Skeletal muscle tissue (tissue), 4 donors: ENCODE results near the gene TMEM204. TPM values are rescaled to one million over a fixed set of nuclear protein-coding genes. Genes with fewer than 3 reads are reported as not detected.
A peak's percentile ranks its signal among the peaks of the same experiment; 100 is the strongest.

Source experiments
- H3K27ac ChIP-seq: one replicate; pipeline ENCODE4 v1.7.0; 2013; ENCODE audit warnings: mild to moderate bottlenecking, low read depth, low read length, inconsistent platforms
- H3K27me3 ChIP-seq, 3 donors: one replicate each; pipeline ENCODE4 v1.7.0; 2013; ENCODE audit warnings: low read length in 3 of 3; ENCODE audit not compliant: control insufficient read depth in 3 of 3, insufficient read depth in 3 of 3
- H3K36me3 ChIP-seq, 3 donors: one replicate each; pipeline ENCODE4 v1.7.0; 2013; ENCODE audit warnings: low read length in 3 of 3; ENCODE audit not compliant: control insufficient read depth in 3 of 3, insufficient read depth in 3 of 3
- H3K4me1 ChIP-seq, 3 donors: one replicate each; pipeline ENCODE4 v1.7.0; 2013; ENCODE audit warnings: low read length in 3 of 3, mild to moderate bottlenecking in 3 of 3; ENCODE audit not compliant: control insufficient read depth in 3 of 3, insufficient read depth in 3 of 3
- H3K4me3 ChIP-seq, 3 donors: one replicate each; pipeline ENCODE4 v1.7.0; 2013; ENCODE audit warnings: low read length in 3 of 3
- H3K9ac ChIP-seq, 3 donors: one replicate each; pipeline ENCODE4 v1.7.0; 2013; ENCODE audit warnings: low read length in 3 of 3, mild to moderate bottlenecking in 3 of 3, moderate library complexity in 2 of 3, low read depth in 1 of 3
- H3K9me3 ChIP-seq, 3 donors: one replicate each; pipeline ENCODE4 v1.7.0; 2013; ENCODE audit warnings: low read length in 3 of 3; ENCODE audit not compliant: control insufficient read depth in 3 of 3
- total RNA-seq: library from RNA; depleted of rRNA; stranded (reverse); fragments of >200 nt; gene quantifications from one replicate; pipeline ENCODE4 v1.2.3, GENCODE V29; 2014
- donor health status: Osteomylitis.

TMEM204 gene
- total RNA-seq, 1 donor from 2014 or later = 8.9 TPM

DNA sequence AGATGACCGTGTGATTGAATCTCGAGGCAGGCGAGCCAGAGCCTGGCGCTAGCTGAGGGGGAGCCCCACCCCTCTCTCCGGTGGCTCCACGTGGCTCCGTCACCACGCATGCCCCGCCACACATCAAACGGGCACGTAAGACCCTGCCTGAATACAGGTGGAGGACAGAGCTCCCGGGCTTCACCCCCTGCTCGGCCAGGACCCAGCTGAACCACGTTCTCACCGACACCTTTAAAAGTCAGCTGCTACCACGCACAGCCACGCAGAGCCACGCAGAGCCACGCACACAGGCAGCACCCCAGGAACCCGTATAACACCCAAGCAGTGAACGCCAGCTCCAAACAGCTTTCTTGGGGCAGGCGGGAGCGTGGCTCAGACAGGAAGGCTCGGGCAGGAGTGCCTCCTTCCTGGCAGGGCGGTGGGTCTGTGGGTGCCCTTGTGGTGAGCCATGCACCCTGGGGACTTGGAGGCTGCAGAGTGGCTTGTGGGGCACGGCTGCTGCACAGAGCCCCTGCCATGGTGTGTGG, 4.4 kb downstream of the TMEM204 start:
- H3K36me3 ChIP-seq = peaks cover 21 to 46% (median 22%) of the 10 kb centered on the region in 3 donors
- H3K4me3 ChIP-seq = peak overlapping the region in 1 of 3 donors; percentile 52

DNA sequence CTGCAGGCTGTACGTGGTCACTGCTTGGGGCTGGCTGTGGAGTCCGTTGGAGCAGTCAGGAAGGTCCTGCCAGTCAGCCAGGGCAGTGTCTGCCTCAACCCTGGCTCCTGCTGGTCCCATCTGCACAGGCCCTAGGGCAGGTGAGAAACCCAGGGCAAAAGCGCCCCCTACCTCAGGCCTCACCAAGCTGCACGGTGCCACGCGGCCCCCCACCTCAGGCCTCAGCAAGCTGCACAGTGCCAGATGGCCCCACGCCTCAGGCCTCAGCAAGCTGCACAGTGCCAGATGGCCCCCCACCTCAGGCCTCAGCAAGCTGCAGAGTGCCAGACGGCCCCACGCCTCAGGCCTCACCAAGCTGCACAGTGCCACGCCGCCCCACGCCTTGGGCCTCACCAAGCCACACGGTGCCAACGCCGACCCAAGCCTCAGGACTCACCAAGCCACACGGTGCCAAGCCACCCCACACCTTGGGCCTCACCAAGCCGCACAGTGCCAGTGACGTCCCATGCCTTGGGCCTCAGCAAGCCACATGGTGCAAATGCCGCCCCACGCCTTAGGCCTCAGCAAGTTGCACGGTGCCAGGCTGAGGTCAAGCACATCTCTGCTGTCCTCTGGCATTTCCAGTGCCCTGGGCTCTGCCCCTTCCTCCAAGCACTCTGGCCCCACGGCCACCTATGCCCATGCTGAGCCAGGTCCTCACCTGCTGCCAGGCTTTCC, 5.5 kb downstream of the TMEM204 start:
- Histone ChIP-seq H3K9me3 (no peaks in the 10 kb centered on the region), H3K4me1 (peaks cover 39 to 64% (median 63%) of the 10 kb centered on the region in 3 donors), H3K9ac (peak overlapping the region in 1 of 3 donors; percentile 40), H3K27ac (no peak overlapping the region), H3K36me3 (peaks cover 21 to 46% (median 22%) of the 10 kb centered on the region in 3 donors), H3K27me3 (no peaks in the 10 kb centered on the region), H3K4me3 (no peak overlapping the region)

More for the DNA sequence above, 4.4 kb downstream of the TMEM204 start:
- Histone ChIP-seq H3K4me1 (peaks cover 38 to 62% (median 60%) of the 10 kb centered on the region in 3 donors), H3K9me3 (no peaks in the 10 kb centered on the region), H3K9ac (peak overlapping the region in 1 of 3 donors; percentile 6), H3K27me3 (no peaks in the 10 kb centered on the region), H3K27ac (no peak overlapping the region)

DNA sequence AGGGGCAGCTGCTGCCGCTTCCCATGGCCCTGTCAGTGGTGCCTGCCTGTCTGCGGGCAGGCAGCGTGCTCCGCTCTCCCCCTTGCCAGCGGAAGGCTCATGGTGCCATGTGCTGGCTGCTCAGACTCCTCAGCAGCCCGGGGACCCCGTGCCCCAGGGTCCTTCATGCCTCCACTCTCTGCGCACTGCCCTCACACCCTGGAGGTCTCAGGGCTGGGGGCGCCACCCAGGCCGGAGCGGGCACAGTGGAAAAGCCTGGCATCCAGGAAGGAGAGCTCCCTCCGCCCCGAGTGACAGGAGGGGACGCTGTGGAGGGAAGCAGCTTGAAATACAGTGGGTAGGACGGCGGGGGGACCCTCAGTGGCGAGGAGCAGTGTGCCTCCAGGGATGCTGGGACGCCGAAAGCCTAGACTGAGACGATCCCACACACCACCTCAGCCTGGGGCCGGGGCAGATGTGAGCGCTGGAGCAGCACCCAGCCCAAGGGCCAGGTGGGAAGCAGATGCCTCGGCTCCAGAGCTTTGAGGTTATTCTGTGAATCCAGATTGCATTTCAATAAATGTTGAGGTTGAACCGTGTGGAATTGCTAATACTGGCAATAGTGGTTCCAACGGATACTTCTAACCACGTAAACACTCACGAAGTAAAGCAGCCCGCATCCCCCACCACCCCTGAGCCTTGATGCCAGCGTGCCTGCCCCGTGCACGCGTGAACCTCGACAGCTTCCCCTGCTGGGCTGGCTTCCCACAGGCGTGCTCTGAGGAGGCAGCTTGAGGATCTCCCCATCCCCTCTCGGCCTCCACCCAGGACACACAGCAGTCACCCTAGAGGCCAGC, 6.5 kb downstream of the TMEM204 start:
- no peak overlapping the region for H3K9ac ChIP-seq
- H3K27me3 ChIP-seq = no peaks in the 10 kb centered on the region
- peaks cover 38 to 66% (median 66%) of the 10 kb centered on the region in 3 donors for H3K4me1 ChIP-seq
- no peak overlapping the region for H3K27ac ChIP-seq
- H3K4me3 ChIP-seq = no peak overlapping the region
- H3K36me3 ChIP-seq = peaks cover 21 to 46% (median 22%) of the 10 kb centered on the region in 3 donors
- no peaks in the 10 kb centered on the region for H3K9me3 ChIP-seq

DNA sequence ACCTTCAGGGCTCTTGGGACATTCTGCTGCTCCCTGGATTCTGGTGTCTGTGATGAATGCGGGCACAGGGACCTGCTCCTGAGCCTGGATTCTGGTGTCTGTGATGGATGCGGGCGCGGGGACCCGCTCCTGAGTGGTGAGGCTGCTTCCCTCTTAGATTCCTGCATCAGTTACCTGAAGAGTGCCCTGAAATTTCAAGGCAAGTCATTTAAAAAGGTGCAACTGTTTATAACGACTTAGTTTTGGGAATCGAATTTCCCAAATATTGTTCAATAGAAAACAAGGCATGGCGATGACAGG, 7.0 kb downstream of the TMEM204 start:
- no peaks in the 10 kb centered on the region for H3K9me3 ChIP-seq
- H3K9ac ChIP-seq = no peak overlapping the region
- H3K4me1 ChIP-seq = peaks cover 38 to 72% (median 70%) of the 10 kb centered on the region in 3 donors
- peaks cover 21 to 42% (median 22%) of the 10 kb centered on the region in 3 donors for H3K36me3 ChIP-seq
- H3K27ac ChIP-seq = no peak overlapping the region
- H3K27me3 ChIP-seq = no peaks in the 10 kb centered on the region
- no peak overlapping the region for H3K4me3 ChIP-seq

DNA sequence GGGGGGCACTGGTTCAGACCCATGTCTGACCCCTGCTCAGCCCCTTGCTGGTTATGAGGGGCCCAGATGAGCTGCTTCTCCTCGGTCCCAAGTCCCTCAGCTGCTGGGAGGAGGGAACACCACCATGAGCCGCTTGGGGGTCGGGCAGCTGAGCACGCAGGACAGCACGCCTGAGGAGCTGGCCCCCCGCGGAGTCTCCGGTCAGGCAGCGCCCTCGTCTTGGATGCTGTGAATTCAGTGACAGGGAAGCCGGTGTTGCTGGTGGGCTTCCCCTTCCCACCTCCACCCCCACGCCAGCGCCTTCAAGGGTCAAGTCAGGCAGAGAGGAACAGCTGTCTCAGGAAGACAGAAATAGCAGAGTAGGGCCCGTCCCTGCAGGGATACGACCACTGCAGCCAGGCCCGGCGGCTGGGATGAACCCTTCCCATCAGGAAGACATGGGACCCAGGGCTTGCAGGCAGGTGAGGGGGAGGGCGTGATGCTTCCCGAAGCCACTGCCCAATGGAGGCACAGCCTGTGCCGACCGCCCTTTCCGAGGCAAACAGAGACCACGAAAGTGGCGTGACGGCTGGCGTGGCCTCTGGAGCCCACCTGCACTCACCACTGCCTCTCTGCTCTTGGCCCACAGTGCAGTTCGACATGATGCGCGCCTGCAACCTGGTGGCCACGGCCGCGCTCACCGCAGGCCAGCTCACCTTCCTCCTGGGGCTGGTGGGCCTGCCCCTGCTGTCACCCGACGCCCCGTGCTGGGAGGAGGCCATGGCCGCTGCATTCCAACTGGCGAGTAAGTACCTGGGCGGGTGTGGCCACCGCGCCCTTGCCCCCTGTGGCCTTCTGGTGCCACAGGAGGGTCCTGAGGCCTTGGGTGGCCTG, 8.1 kb downstream of the TMEM204 start:
- Histone ChIP-seq H3K4me3 (no peak overlapping the region), H3K27me3 (no peaks in the 10 kb centered on the region), H3K9me3 (no peaks in the 10 kb centered on the region), H3K4me1 (peaks cover 44 to 79% (median 77%) of the 10 kb centered on the region in 3 donors), H3K27ac (peak overlapping the region; percentile 56), H3K9ac (no peak overlapping the region), H3K36me3 (peaks cover 21 to 43% (median 22%) of the 10 kb centered on the region in 3 donors)

DNA sequence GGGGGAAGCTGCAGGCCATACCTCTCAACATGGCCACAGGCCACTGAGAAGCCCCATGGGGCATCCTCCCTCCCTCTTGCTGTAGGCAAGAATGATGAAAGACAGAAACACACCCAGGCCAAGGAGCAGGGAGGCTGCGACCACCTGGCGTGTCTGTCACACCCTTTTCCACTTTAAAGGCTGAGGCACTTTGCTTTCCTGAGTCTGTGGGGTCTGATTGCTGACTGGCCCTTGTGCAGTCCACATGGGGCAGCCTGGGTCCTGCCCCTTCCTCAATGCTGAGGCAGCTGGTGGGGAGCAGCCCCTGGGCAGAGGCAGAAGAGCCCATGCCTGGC, 8.7 kb downstream of the TMEM204 start:
- Histone ChIP-seq H3K4me1 (peaks cover 42 to 79% (median 77%) of the 10 kb centered on the region in 3 donors), H3K27ac (peak overlapping the region; percentile 56), H3K4me3 (no peak overlapping the region), H3K9ac (no peak overlapping the region), H3K9me3 (no peaks in the 10 kb centered on the region), H3K27me3 (no peaks in the 10 kb centered on the region), H3K36me3 (peaks cover 17 to 38% (median 22%) of the 10 kb centered on the region in 3 donors)

DNA sequence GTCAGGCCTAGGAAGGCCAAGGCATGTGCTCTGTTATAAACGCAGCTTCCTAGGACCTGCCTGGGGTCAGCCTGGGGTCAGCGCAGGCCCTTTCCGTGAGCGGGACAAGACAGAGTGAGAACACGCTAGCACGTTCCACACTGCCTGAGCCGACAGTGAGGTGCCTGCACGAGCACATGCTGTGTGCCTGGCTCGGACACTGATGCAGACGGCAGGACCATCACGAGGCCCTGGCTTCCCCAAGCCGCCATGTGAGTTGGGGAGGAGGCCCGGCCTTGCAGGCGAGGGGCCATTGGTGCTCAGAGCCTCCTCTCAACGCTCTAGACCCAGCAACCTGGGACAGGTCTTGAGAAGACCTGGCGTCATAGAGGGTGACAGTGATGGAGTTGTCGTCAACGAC, 9.1 kb downstream of the TMEM204 start:
- H3K4me3 ChIP-seq = no peak overlapping the region
- H3K27me3 ChIP-seq = no peaks in the 10 kb centered on the region
- H3K36me3 ChIP-seq = peaks cover 17 to 36% (median 19%) of the 10 kb centered on the region in 3 donors
- H3K9ac ChIP-seq = peak overlapping the region in 1 of 3 donors; percentile 16
- H3K27ac ChIP-seq = peak overlapping the region; percentile 56
- H3K9me3 ChIP-seq = no peaks in the 10 kb centered on the region
- H3K4me1 ChIP-seq = peaks cover 38 to 77% (median 74%) of the 10 kb centered on the region in 3 donors

DNA sequence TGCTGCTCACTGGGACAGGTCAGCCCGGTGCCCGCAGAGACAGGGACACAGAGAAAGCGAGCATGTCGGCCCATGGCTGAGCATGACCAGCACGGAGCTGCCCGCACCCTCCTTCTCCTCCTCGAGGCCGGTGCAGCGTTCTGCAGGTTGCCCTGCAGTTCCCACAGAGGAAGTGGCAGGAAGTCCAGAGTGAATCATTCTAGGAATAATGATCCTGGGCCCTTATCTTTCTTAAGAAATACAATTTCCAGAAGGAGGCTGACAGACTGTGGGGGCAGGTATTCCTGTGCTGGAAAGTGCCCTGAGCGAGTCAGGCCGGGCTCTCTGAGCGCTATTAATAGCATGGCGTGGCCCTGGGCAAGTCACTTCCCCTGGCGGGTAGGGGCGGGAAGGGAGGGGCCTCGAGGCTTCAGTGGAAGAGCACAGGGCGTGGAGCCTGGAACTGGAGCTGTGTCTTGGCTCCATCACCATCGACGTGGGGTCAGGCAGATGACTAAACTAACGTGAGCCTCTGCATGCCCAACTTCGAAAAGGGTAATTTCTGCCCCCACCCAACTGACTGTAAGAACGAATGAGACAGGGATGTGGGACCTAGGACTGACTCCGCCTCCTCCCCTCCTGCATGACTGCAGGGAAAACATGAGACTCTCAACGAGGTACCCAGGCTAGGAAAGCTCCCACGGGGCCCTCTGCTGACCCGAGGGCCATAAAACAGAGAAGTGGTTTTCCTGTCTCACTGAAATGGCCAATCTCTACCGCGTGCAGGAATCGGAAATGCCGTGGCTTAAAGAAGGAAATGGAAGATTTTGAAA, 9.8 kb downstream of the TMEM204 start:
- Histone ChIP-seq H3K27me3 (no peaks in the 10 kb centered on the region), H3K4me1 (peaks cover 39 to 77% (median 74%) of the 10 kb centered on the region in 3 donors), H3K27ac (peak overlapping the region; percentile 56), H3K36me3 (peaks cover 13 to 29% (median 16%) of the 10 kb centered on the region in 3 donors), H3K9me3 (no peaks in the 10 kb centered on the region), H3K9ac (peak overlapping the region in 1 of 3 donors; percentile 16), H3K4me3 (no peak overlapping the region)
